ENCODE measurements around the gene TXK. TPM values are rescaled to one million over a fixed set of nuclear protein-coding genes. Genes with fewer than 3 reads are reported as not detected.

Gene TXK
- total and polyA plus RNA-seq, 10 of the 15 experiments (the other 5 are each of a cell fraction or from before 2014, with no cell fraction given) = 0.44 to 2.9 (median 1.4) TPM

DNA sequence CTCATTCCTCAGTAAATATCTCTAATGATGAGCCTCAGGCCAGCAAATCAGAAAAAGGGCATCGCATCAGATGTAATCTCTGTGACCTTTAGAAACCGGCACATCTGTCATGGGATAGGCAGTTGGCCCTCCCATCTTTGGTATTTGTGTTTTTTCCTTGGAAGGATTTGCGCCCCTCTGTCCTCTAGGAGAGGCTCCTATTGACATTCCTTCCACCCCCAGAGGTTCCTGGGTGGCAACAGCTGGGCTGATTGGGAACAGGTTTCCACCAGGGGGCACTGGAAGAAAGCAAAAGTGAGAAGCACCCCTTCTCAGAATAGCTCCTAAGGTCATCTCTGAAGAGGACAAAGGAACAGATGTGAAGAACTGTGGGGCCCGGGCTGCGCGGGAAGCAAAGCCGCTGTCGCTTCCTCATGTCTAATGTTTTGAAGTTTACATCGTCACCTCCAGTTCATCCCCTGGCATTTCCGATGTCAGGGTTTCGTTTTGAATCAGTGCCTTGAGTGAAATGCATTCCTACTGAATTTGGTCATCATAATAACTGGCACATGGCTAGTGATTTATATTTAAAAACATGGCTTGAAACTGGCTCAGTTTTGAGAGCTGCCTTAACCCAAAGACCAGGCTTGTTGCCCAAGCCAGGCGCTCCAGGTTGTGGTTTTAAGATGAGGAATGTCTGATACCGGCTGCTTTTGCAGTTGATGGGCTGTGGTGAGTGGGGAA is 6.2 kb downstream of the TXK start (continued):
- TF ChIP-seq CUX1 (IDR thresholded peaks at IDR 0.05; ENCODE audit: insufficient replicate concordance, low read depth, low read length) = no peak
- no peak for TF ChIP-seq BMI1 (IDR thresholded peaks at IDR 0.05; ENCODE audit: borderline replicate concordance)
- TF ChIP-seq MAX (IDR thresholded peaks at IDR 0.05; ENCODE audit: low read depth, low read length) = no peak
- peak; percentile 86 for TF ChIP-seq ATF2 (IDR thresholded peaks at IDR 0.05; ENCODE audit: low read length)
- TF ChIP-seq CEBPZ (IDR thresholded peaks at IDR 0.05; ENCODE audit: low read depth, low read length) = no peak
- TF ChIP-seq, protein P1, sequence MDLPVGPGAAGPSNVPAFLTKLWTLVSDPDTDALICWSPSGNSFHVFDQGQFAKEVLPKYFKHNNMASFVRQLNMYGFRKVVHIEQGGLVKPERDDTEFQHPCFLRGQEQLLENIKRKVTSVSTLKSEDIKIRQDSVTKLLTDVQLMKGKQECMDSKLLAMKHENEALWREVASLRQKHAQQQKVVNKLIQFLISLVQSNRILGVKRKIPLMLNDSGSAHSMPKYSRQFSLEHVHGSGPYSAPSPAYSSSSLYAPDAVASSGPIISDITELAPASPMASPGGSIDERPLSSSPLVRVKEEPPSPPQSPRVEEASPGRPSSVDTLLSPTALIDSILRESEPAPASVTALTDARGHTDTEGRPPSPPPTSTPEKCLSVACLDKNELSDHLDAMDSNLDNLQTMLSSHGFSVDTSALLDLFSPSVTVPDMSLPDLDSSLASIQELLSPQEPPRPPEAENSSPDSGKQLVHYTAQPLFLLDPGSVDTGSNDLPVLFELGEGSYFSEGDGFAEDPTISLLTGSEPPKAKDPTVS (IDR thresholded peaks at IDR 0.05; ENCODE audit: low read depth, low read length) = no peak
- TF ChIP-seq, protein P2, sequence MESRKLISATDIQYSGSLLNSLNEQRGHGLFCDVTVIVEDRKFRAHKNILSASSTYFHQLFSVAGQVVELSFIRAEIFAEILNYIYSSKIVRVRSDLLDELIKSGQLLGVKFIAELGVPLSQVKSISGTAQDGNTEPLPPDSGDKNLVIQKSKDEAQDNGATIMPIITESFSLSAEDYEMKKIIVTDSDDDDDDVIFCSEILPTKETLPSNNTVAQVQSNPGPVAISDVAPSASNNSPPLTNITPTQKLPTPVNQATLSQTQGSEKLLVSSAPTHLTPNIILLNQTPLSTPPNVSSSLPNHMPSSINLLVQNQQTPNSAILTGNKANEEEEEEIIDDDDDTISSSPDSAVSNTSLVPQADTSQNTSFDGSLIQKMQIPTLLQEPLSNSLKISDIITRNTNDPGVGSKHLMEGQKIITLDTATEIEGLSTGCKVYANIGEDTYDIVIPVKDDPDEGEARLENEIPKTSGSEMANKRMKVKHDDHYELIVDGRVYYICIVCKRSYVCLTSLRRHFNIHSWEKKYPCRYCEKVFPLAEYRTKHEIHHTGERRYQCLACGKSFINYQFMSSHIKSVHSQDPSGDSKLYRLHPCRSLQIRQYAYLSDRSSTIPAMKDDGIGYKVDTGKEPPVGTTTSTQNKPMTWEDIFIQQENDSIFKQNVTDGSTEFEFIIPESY (IDR thresholded peaks at IDR 0.05) = no peak
- TF ChIP-seq BACH1 (IDR thresholded peaks at IDR 0.05; ENCODE audit: borderline replicate concordance) = peak; percentile 65
- no peak for TF ChIP-seq USF1 (IDR thresholded peaks at IDR 0.05; ENCODE audit: borderline replicate concordance, extremely low read length, insufficient read depth, low read depth, low read length)
- no peak for TF ChIP-seq ZNF217 (IDR thresholded peaks at IDR 0.05)
- TF ChIP-seq SMAD5 (IDR thresholded peaks at IDR 0.05; ENCODE audit: low read depth) = no peak
- peak in 1 of 2 experiments; percentile 33; a peak in 1 of 3 replicates for TF ChIP-seq EGR1 (IDR thresholded peaks at IDR 0.05; ENCODE audit: borderline replicate concordance in 1 of 2, low read depth in 2 of 2, low read length in 2 of 2)
- TF ChIP-seq ZSCAN29 (IDR thresholded peaks at IDR 0.05) = no peak

Data from GM12878 (cell line).